ENCODE results near the gene LRRC26.

The LRRC26 gene, protein sequence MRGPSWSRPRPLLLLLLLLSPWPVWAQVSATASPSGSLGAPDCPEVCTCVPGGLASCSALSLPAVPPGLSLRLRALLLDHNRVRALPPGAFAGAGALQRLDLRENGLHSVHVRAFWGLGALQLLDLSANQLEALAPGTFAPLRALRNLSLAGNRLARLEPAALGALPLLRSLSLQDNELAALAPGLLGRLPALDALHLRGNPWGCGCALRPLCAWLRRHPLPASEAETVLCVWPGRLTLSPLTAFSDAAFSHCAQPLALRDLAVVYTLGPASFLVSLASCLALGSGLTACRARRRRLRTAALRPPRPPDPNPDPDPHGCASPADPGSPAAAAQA

DNA sequence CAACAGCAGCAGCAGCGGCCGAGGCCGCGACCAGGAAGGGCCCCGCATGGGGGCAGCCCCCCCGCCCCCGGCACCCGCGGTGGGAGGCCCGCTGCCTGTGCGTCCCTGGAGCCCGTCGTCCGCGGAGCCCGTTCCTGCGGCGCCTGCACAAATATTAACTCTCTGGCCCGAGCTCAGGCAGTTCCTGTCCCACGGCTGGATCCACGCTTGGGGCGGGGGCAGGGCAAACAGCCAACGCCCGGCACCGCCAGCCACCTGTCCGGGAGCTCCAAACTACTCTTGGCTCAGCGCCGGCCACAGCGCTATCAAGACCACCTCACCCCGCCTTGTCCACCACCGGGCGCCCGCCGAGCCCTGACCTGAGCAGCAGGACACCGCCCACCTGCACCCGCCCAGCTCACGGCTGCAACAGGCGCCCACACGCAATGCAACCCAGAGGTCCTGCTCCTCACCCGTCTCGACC lies at the start of gene LRRC26:
LRRC26 (minus strand) TSS at position 156 of the 463 bp plus-strand sequence; CDS start at position 48, 108 bp downstream.
- in situ Hi-C loops (cut with HindIII; ENCODE audit: low sequenced_read_pairs), result loop anchor here (5.0 to 25.0 kb wide), 6 partner anchors 33 to 358 kb away; partner anchors contain the start of genes ABCA2, C8G, FBXW5 and GRIN1

DNA sequence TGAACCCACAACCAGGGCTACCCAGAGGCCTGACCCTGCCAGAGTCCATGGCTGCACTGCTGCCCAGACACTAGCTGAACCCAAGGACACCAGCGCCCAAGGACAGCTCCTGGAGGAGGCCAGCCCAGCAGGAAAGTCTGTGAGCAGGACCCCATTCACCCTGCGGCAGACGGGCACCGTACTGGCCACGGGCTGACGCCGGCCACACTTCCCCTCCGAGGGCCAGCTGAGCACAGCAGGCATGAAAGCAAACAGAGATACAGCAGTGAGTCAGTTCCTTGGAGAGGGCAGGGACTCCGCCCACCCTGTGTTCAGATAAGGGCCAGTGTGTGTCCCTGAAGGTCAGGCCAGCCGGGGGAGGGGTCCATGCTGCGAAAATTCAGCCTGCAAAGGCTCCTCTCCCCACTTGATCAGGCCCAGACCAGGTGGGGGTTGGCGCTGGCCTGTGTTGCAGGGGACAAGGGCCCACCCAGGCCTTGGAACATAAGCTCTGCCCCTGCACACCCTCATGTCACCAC lies 49.0 kb upstream of the LRRC26 start:
- in situ Hi-C loops (cut with HindIII; ENCODE audit: low sequenced_read_pairs), result no loop called here

DNA sequence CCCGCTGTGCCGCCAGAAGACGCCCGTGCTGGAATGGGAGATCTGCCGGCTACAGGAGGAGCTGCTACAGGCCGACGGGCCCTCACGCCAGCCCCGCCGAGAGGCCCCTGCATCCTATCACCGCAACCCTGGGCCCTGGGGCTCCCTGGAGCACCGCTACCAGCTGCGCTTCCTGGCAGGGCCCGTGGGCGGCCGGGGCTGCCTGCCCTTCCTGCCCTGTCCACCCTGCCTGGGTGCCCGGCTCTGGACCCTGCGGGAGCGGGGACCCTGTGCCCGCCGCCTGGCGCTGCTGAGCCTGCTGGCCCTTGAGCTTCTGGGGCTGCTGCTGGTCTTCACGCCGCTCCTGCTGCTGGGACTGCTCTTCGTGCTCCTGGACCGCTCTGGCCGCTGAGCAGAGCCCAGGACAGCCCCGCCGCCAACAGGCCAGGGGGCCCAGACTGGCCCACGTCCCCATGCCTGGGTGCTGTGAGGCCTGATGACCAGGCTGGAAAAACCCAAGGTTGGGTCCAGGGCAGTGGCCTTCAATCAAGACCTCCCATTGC lies 48.4 kb upstream of the LRRC26 start:
- in situ Hi-C loops (cut with HindIII; ENCODE audit: low sequenced_read_pairs), result no loop called here

DNA sequence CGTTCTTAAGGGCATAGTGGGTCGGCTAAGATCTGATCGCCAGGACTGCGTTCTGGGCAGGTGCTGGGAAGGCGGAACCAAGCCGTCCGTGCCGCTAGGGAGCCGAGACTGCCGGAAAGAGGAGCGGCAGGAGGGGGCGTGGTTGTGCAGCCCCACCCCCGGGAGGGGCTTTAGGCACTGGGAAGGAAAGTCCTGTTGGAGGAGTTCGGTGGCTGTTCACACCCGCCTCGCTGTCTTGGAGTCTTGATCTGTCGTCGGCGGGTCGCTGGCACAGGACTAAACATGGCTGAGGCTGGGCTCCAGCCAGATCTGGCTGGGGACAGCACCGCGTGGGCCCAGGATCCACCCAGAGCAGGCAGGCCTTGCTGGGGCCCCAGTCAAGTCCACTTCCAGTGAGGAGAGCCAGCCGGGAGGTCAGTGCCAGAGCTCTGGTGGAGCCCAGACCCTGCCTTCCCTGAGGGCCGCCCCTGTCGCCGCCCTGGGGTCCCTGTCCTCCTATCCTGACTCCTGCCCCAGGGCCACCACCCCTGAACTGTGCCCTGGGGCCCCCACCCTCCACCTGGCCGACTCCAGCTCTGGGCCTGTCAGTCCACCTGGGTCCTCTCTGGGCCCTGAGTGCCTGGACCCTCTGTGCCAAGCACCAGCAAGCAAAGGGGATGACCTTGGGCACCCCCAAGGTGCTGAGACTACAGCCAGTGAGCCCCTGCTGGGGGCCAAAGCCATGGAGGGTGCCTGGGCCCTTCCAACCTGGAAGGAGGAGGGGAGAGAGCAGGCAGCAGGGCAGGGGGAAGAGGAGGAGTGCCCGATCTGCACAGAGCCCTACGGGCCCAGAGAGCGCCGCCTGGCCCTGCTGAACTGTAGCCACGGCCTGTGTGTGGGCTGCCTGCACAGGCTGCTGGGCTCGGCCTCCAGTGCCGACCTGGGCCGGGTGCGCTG lies 47.7 kb upstream of the LRRC26 start:
- in situ Hi-C loops (cut with HindIII; ENCODE audit: low sequenced_read_pairs), result no loop called here

DNA sequence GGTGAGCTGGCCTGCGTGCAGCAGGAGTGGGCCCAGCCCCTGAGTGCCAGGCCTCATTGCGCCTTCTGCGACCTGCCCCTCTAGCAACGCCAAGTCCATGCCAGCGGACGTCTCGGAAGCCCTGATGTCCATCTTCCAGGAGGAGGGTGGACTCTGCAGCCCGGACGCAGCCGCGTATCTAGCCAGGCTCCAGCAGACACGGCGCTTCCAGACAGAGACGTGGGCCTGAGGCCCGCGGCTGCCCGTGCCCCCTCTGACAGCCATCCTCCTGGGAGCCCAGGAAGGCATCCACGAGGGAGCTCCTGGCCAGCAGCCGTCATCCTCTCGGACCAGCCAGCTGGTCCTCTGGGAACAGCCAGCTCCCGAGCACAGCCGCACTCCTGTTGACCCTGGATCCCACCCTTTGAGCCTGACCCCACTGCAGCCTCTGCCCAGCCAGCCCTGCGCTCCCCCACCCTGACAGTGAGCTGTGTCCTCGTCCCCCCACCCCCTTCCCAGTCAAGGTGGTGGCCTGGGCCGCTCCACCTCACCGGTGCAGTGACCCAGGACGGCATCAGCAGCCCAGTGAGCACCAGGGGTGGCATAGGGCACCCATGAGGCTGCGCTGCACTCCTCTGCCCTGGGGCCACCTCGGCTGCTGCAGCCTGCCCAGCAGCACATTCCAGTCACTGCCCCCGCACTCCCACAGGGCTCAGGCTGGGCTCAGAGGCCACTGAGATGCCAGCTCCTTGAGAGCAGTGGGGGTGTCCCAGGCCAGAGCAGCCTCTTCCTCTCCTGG lies 46.5 kb upstream of the LRRC26 start:
- in situ Hi-C loops (cut with HindIII; ENCODE audit: low sequenced_read_pairs), result no loop called here

DNA sequence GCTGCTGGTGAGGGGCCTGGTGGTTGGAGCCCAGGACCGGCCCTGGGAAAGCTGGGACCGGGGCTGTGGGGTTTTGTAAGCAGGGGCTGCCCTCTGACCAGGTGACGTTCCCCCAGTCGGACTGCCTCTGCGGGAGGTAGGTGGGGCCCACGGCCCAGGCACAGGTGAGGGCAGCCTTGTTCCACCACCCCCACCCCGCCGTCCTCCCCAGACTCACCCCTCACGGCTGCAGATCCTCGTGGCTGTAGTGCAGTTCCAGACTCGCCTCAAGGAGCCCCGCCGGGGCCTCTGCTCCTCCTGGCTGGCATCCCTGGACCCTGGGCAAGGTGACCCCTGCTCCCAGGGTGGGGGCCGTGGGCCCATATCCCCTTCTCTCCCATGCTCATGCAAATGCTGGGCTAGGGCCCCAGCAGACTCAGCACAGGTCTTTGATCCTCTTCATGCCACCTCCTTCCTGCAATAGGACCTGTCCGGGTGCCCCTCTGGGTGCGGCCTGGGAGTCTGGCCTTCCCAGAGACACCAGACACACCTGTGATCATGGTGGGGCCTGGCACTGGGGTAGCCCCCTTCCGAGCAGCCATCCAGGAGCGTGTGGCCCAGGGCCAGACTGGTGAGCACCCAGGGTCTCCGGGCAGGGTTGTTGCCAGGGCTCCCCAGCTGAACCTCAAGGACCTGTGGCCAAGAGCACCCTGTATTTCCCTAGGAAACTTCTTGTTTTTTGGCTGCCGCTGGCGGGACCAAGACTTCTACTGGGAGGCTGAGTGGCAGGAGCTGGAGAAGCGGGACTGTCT lies 45.5 kb upstream of the LRRC26 start:
- in situ Hi-C loops (cut with HindIII; ENCODE audit: low sequenced_read_pairs), result no loop called here

DNA sequence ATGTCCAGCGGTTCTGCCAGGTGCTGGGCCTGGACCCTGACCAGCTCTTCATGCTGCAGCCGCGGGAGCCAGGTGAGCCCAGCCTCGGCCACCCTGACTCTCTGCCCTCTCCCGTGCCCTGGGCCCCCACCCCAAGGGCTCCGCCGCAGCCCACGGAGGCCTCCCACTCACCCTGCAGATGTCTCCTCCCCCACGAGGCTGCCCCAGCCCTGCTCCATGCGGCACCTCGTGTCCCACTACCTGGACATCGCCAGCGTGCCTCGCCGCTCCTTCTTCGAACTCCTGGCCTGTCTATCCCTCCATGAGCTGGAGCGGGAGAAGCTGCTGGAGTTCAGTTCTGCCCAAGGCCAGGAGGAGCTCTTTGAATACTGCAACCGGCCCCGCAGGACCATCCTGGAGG lies 44.8 kb upstream of the LRRC26 start:
- in situ Hi-C loops (cut with HindIII; ENCODE audit: low sequenced_read_pairs), result no loop called here

DNA sequence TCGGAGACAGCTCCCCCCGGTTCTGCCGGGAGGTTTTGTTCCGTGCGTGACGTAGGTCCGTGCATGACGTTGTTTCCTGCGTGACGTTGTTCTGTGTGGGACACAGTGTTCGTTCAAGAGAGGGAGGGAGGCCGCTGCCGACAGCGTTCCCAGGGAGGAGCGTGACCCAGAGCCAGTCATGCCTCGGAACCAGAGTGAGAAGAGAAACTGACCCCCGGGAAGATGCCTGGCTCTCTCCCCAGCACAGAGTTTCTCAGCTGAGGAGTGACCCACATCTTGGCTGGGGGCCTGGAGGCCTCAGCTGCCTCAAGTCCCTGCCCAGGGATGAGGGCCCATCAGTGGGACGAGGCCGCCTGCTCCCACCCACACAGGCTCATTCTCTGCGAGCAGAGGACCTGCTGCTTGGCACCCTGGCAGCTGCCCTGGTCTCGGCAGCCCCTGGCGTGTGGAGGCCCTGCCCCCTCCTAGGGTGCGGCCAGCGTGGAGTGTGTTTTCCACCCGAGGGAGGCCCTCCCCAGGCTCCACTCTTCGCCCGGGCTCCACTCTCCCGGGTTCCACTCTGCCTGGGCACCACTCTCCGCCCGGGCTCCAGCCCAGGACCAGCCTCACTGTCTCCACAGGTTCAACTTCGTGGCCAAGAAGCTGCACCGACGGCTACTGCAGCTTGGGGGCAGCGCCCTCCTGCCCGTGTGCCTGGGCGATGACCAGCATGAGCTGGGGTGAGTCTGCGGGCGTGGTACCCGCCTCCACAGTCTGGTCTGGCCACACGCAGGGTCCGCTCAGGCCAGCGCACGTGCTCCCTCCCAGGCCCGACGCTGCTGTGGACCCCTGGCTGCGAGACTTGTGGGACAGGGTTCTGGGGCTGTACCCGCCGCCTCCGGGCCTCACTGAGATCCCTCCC lies 43.6 kb upstream of the LRRC26 start:
- in situ Hi-C loops (cut with HindIII; ENCODE audit: low sequenced_read_pairs), result no loop called here

DNA sequence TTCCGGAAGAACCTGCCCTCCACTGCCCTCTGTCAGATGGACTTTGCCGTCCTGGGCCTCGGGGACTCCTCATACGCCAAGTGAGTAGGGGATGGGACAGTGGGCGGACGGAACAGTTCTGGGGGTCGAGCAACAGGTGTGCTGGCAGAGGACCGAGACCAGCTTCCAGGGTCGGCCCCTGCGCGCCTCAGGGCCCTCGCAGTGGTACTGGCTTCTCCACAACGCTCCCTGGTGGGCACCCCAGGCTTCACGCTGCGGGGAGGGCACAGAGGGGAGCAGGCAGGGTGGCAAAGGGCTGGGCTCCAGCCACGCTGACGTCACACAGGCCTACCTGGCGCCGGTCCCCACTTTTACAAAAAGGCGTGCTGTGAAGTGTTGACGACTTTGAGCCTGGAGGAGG lies 42.7 kb upstream of the LRRC26 start:
- in situ Hi-C loops (cut with HindIII; ENCODE audit: low sequenced_read_pairs), result no loop called here

DNA sequence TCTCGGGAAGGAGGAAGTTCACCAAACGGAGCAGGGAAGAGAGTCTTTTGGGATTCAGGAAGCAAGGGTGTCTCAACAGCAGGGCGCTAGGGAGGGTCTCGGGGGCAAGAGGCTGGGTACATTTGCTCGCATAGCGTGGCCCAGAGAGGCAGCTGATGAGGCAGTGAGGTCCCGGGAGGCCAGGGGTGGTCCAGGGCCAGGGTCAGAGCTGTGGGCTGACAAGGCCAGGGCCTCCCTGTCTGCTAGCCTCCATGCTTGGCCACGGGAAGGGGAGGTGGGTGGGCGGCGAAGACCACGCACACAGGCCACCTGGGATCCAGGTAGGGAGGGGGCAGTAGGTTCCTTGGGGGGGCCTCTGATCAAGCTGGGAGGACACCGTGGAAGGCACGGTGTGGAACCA lies 41.7 kb upstream of the LRRC26 start:
- in situ Hi-C loops (cut with HindIII; ENCODE audit: low sequenced_read_pairs), result no loop called here

DNA sequence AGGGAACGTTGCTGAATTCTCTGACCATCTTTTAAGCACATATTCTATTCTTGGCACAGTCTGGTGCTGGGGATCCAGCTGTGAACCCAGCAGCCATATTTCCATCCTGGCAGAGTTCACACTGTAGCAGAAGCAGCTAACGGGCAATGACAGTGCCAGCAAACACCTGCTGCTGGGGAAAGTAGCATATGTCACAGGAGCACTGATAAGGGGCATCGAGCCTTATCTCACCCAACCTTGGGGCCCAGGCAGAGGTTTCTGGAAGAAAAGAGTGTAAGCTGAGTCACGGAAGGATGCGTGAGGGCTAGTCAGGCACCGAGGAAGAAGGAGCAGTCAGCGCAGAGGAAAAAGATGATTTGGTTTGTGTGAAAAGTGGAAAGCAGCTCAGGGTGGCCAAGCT lies 36.8 kb upstream of the LRRC26 start:
- in situ Hi-C loops (cut with HindIII; ENCODE audit: low sequenced_read_pairs), result no loop called here

DNA sequence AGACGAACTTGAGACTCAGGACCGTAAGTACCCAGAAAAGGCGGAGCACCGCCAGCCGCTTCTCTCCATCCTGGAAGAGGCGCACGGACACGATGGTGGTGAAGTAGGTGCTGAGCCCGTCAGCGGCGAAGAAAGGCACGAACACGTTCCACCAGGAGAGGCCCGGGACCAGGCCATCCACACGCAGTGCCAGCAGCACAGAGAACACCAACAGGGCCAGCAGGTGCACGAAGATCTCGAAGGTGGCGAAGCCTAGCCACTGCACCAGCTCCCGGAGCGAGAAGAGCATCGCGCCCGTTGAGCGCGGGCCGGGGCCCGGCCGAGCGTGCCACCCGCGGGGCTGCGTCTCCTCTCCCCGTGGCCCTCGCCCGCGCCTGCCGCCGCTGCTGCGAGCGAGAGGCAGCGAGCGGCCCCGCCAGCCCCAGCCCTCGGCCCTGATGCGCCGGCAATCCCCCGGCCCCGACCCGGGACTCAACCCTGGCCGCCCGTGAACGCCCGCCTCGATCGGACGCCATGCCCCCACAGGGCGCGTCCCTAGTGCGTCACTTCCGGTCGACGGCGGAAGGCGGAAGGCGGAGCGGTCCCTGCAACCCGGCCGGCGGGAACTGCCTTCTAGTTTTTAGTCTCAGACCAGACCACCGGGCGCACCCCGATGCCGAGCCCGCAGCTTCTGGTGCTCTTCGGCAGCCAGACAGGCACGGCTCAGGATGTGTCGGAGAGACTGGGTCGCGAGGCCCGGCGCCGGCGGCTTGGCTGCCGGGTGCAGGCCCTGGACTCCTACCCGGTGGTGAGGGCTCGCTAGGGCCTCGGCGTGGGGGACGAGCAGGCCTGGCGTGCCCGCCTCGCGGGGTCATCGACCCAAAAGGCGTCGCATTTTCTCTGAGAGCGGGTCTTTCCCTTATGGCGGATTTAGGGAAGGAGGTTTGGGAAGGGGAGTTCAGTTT lies 35.5 kb upstream of the LRRC26 start, which contains the start of the genes NDOR1 and TMEM203:
NDOR1 (plus strand) TSS at position 575 of the 944 bp plus-strand sequence; CDS start at position 653, 78 bp downstream.
TMEM203 (minus strand) TSS at position 523 of the 944 bp plus-strand sequence; CDS start at position 289, 234 bp downstream.
- in situ Hi-C loops (cut with HindIII; ENCODE audit: low sequenced_read_pairs), result no loop called here

DNA sequence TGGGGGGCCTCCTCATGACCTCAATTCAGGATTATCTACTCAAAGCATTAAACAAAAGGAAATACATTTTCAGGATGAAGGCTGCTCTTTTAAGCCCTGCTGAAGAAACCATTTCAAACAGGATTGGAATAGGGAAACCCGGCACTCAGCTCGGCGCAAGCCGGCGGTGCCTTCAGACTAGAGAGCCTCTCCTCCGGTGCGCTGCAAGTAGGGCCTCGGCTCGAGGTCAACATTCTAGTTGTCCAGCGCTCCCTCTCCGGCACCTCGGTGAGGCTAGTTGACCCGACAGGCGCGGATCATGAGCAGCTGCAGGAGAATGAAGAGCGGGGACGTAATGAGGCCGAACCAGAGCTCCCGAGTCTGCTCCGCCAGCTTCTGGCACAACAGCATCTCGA lies 34.9 kb upstream of the LRRC26 start:
- in situ Hi-C loops (cut with HindIII; ENCODE audit: low sequenced_read_pairs), result no loop called here

DNA sequence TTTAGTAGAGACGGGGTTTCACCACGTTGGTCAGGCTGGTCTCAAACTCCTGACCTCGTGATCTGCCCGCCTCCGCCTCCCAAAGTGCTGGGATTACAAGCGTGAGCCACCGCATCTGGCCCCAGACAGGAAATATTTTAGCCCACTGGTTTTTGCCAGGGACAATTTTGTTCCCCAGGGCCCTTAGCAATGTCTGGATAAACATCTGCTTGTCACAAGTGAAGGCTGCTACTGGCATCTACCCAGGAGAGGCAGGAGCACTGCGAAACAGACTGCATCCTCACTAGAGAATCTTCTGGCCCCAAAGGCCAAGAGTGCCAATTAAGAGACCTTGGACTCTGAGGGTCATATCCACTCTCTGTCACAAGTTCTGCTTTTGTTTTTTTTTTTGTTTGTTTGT lies 33.1 kb upstream of the LRRC26 start:
- in situ Hi-C loops (cut with HindIII; ENCODE audit: low sequenced_read_pairs), result no loop called here

DNA sequence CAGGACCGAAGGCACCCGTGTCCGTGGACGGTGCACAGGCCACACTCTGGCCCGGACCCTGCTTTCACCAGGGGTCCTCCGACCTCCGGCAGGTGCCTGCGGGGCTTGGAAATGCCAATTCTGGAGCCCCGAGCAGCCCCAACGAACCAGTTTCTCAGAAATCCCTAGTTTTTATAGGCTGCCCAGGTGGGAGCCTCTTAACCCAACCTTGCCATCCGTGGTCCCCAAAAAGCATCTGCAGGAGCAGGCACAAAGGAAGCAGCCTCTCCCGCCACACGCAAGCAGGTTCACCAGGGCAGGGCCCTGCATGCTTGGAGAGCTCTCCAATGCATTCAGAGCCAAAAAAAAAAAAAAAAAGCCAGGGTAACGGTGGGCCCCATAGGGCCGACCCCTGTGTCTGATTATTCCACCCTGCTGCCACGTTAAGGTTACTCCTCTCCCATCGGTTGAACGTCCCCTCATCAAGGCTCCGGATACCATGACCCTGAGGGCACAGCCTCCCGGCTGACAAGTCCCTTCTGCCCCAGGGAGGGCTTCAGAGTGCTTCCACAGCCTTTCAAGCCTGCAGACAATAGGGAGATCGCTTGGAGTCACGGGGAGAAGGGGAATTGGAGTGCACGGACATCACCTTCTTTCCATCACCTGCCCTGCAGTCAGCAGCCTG lies 31.5 kb upstream of the LRRC26 start:
- in situ Hi-C loops (cut with HindIII; ENCODE audit: low sequenced_read_pairs), result no loop called here

DNA sequence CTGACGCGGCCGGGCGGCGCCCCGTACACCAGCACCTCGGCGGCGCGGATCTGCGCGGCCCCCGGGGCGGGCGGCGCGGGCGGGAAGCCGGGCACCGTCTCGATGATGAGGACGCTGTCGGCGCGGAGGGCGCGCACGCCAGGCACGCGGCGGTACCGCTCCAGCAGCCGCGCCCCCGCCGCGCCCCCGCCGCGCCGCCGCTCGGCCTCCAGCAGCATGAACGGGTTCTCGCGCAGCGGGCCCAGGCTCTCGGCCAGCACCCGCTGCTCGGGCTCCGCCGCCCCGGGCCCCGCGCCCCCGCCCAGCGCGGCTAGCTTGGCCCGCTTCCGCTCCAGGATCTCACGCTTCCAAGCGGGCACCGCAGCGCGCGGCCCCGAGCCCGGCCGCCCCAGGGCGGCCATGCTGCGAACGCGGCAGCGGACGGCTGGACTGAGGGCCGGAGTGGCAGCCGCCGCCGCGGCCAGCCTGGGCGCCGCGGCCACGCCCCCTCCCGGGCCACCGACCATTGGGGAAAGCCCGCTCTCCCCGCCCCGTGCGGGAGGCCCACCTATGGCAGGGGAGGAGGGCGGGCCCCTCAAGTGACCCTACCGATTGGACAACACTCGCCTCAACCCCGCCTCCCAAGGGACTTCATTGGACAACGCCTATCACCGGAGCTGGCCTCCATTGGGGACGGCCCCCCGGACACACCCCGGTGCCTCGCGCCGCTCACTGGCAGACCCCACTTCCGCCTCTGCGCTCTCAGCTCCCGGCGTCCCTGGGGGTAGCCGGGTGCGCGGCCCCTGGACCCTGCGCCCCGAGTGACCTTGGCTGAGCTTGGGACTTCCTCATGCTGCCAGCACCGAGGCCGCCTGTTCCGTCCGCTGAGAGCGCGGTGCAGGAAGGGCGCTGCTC lies 30.7 kb upstream of the LRRC26 start, which contains the start of gene TPRN:
TPRN (minus strand) TSS at position 431 of the 894 bp plus-strand sequence; CDS start at position 401, 30 bp downstream.
- in situ Hi-C loops (cut with HindIII; ENCODE audit: low sequenced_read_pairs), result no loop called here

All from endothelial cell of hepatic sinusoid (primary cell).